Stimulated activated CD8-positive, alpha-beta memory T cell treated with anti-CD3 and anti-CD28 coated beads, Interleukin-15, amount 100 ng/mL, for 48 hours (primary cell): ENCODE measurements around the gene BAG5.
"Not testable (repeated sequence)": the region's sequence is repeated elsewhere in the genome, so short reads cannot be mapped to it uniquely, and the experiment has no call there.

Source experiments
- DNase-seq, 2 donors: peaks; one replicate each; pipeline ENCODE4 v3.0.0-alpha.2; 2020; ENCODE audit warnings: low read depth in 2 of 2

The BAG5 gene

GRCh38 chr14:103562429-103563225 lies at the start of gene BAG5, which contains the start of gene COA8:
TSS of gene BAG5 (minus strand) at chr14:103562657. CDS start at chr14:103561164, 1,493 bp downstream.
TSS of gene COA8 (plus strand) at chr14:103562960. CDS start at chr14:103563002, 42 bp downstream.
- DNase-seq, result peak; percentile 83 to 87

GRCh38 chr14:103611215-103611614 lies 48.8 kb upstream of the BAG5 start:
- no peak for DNase-seq

- DNase-seq, result not testable (repeated sequence)
Observed at GRCh38 chr14:103609081-103609480, 46.6 kb upstream of the BAG5 start.

- no peak for DNase-seq
Observed at GRCh38 chr14:103607822-103608221, 45.4 kb upstream of the BAG5 start.

GRCh38 chr14:103606963-103607668 lies 44.7 kb upstream of the BAG5 start:
- peak; percentile 39 to 46 for DNase-seq

GRCh38 chr14:103604620-103605019 lies 42.2 kb upstream of the BAG5 start:
- no peak for DNase-seq

- no peak for DNase-seq
Observed at GRCh38 chr14:103600503-103600902, 38.0 kb upstream of the BAG5 start.

- DNase-seq, result peak in 1 of 2 donors; percentile 4
Observed at GRCh38 chr14:103597623-103598377, 35.3 kb upstream of the BAG5 start.

GRCh38 chr14:103594265-103594664 lies 31.8 kb upstream of the BAG5 start:
- no peak for DNase-seq

GRCh38 chr14:103593577-103593976 lies 31.1 kb upstream of the BAG5 start:
- no peak for DNase-seq

GRCh38 chr14:103584326-103584915 lies 22.0 kb upstream of the BAG5 start:
- no peak for DNase-seq

GRCh38 chr14:103581954-103582703 lies 19.7 kb upstream of the BAG5 start:
- no peak for DNase-seq

GRCh38 chr14:103581206-103581605 lies 18.7 kb upstream of the BAG5 start:
- DNase-seq, result no peak

- no peak for DNase-seq
Observed at GRCh38 chr14:103578401-103579075, 16.1 kb upstream of the BAG5 start.

GRCh38 chr14:103576371-103577024 lies 14.0 kb upstream of the BAG5 start:
- no peak for DNase-seq

- no peak for DNase-seq
Observed at GRCh38 chr14:103574707-103575285, 12.3 kb upstream of the BAG5 start.

GRCh38 chr14:103574104-103574503 lies 11.6 kb upstream of the BAG5 start:
- no peak for DNase-seq

GRCh38 chr14:103569408-103569807 lies 7.0 kb upstream of the BAG5 start:
- no peak for DNase-seq

GRCh38 chr14:103568952-103569351 lies 6.5 kb upstream of the BAG5 start:
- no peak for DNase-seq
